Smooth muscle cell (in vitro differentiated cells): ENCODE measurements around the gene FRAS1. TPM values are rescaled to one million over a fixed set of nuclear protein-coding genes. Genes with fewer than 3 reads are reported as not detected.
"Not testable (repeated sequence)": the region's sequence is repeated elsewhere in the genome, so short reads cannot be mapped to it uniquely, and the experiment has no call there.

Experiments
- DNase-seq: peaks from one replicate; lab custom pipeline; 2025; ENCODE audit not compliant: unreplicated experiment; lab: John Stamatoyannopoulos, UW
- H2AFZ ChIP-seq: fragments of 200-600 bp; sonication (generic); 2 replicates; pipeline ENCODE4 v1.6.0; 2016; ENCODE audit warnings: antibody characterized with exemption, low read depth, mild to moderate bottlenecking
- H3F3A ChIP-seq: fragments of 200-600 bp; sonication (generic); 2 replicates; pipeline ENCODE4 v1.6.0; 2017; ENCODE audit warnings: antibody characterized with exemption, low read depth
- H3K27ac ChIP-seq: fragments of 200-600 bp; sonication (generic); 2 replicates; pipeline ENCODE4 v1.5.1; 2016; ENCODE audit warnings: low read depth, mild to moderate bottlenecking
- H3K27me3 ChIP-seq: fragments of 200-600 bp; sonication (generic); 2 replicates; pipeline ENCODE4 v1.6.1; 2016; ENCODE audit warnings: low read depth, mild to moderate bottlenecking
- H3K36me3 ChIP-seq: fragments of 200-600 bp; sonication (generic); 2 replicates; pipeline ENCODE4 v1.5.1; 2016; ENCODE audit warnings: low read depth
- H3K4me1 ChIP-seq: fragments of 200-600 bp; sonication (generic); 2 replicates; pipeline ENCODE4 v1.5.1; 2016; ENCODE audit warnings: low read depth
- H3K4me2 ChIP-seq: fragments of 200-600 bp; sonication (generic); 2 replicates; pipeline ENCODE4 v1.6.0; 2016; ENCODE audit warnings: mild to moderate bottlenecking
- H3K4me3 ChIP-seq: fragments of 200-600 bp; sonication (generic); 2 replicates; pipeline ENCODE4 v1.5.1; 2016; ENCODE audit warnings: mild to moderate bottlenecking
- H3K79me2 ChIP-seq: fragments of 200-600 bp; sonication (generic); 2 replicates; pipeline ENCODE4 v1.6.0; 2016; ENCODE audit warnings: low read depth, mild to moderate bottlenecking
- H3K9ac ChIP-seq: fragments of 200-600 bp; sonication (generic); 2 replicates; pipeline ENCODE4 v1.6.0; 2016; ENCODE audit warnings: low read depth
- H3K9me3 ChIP-seq: fragments of 200-600 bp; sonication (generic); replicated peaks from 2 replicates; pipeline ENCODE4 v1.5.1; 2016; ENCODE audit warnings: low read depth
- H4K20me1 ChIP-seq: fragments of 200-600 bp; sonication (generic); 2 replicates; pipeline ENCODE4 v1.6.0; 2016; ENCODE audit warnings: low read depth
- WGBS: methylation state at CpG from one replicate; pipeline ENCODE4 v1.1.7; 2016; ENCODE audit warnings: low lambda C conversion rate; 5-methylcytosine and 5-hydroxymethylcytosine counted together
- polyA plus RNA-seq: library from polyadenylated mRNA; unstranded; fragments of >200 nt; fragmentation: Nextera tagmentation; extraction: Ambion mirVana; gene quantifications from 2 replicates; pipeline ENCODE4 v1.2.1, GENCODE V29; 2016
- total RNA-seq: library from RNA; depleted of rRNA; stranded (reverse); fragments of >200 nt; gene quantifications from 2 replicates; pipeline ENCODE4 v1.2.3, GENCODE V29; 2014
- TF ChIP-seq, protein P1 (sequence below): fragments of 200-600 bp; sonication (generic); IDR thresholded peaks from 2 replicates; pipeline ENCODE4 v1.5.1; 2017; ENCODE audit warnings: borderline replicate concordance, mild to moderate bottlenecking, antibody characterized with exemption; ENCODE audit not compliant: insufficient read depth, poor library complexity, severe bottlenecking

FRAS1 gene
- total and polyA plus RNA-seq, 2 experiments from 2014 or later = 0.55 to 8.1 TPM

DNA sequence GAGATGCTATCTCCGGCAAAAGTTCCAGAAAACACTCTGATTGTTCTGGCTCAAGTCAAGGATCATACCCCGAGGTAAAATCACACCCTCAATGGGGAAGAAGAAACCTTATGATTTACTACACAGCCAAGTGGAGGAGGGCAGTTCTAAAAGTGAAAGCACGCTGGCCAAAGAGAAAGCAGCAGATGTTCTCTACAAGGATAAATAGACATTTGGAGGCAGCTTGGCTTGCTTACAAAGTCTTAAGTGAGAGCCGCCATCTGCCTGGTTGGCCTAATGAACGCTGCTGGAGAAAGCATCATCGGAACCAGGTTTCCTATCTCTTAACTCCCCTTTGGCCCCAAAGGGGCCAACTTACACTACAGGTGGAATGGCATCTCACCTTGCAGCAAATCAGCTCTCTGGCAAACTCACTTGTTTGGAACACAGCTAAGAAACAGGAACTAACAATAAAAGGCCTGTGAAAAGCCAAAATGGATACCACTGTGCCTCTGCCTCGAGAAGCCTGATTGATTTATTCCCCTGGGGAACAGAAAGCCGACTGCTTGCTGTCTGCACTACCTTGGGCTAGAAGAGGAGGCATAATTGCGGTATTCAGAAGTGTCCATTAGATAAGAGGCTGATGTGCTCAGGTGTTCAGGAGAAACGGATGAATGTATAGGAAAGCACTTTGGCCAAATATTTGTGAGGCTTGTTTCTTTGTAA lies 22.8 kb downstream of the FRAS1 start:
- DNase-seq = no peak
- H4K20me1 ChIP-seq = no peaks in the 10 kb centered on the region
- H3K27ac ChIP-seq = no peak overlapping the region
- H3K79me2 ChIP-seq = peaks cover 4% of the 10 kb centered on the region
- no peak overlapping the region for H3K4me2 ChIP-seq
- H3K4me3 ChIP-seq = no peak overlapping the region
- peaks cover 7% of the 10 kb centered on the region for H3K4me1 ChIP-seq
- H3K27me3 ChIP-seq = no peaks in the 10 kb centered on the region
- H3K9me3 ChIP-seq = no peaks in the 10 kb centered on the region
- no peaks in the 10 kb centered on the region for H3K36me3 ChIP-seq
- H3F3A ChIP-seq = no peaks in the 10 kb centered on the region
- no peak overlapping the region for H3K9ac ChIP-seq
- WGBS = 67% methylated on average over 10 of the region's 10 CpGs
- TF ChIP-seq, protein P1, sequence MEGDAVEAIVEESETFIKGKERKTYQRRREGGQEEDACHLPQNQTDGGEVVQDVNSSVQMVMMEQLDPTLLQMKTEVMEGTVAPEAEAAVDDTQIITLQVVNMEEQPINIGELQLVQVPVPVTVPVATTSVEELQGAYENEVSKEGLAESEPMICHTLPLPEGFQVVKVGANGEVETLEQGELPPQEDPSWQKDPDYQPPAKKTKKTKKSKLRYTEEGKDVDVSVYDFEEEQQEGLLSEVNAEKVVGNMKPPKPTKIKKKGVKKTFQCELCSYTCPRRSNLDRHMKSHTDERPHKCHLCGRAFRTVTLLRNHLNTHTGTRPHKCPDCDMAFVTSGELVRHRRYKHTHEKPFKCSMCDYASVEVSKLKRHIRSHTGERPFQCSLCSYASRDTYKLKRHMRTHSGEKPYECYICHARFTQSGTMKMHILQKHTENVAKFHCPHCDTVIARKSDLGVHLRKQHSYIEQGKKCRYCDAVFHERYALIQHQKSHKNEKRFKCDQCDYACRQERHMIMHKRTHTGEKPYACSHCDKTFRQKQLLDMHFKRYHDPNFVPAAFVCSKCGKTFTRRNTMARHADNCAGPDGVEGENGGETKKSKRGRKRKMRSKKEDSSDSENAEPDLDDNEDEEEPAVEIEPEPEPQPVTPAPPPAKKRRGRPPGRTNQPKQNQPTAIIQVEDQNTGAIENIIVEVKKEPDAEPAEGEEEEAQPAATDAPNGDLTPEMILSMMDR = no peak
- H2AFZ ChIP-seq = no peak overlapping the region

DNA sequence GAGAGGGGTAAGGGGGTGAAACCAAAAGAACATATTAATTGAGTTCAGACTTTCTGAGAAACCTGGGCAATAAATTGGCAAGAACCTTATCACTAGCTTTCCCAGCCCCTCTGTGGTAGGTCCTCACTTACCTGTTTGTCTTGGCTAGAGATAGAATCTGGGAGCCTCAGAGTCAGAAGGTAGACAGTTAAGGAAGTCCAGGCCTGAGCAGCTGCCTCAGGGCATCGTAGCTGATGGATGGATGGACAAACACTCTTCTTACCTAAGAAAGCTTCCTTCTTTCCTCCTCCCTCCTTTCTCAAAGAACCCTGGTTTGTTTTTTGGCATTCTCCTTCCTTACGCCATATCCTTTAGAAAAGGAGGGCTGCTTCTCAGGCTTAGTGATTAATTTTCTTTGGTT lies 24.4 kb downstream of the FRAS1 start:
- no peaks in the 10 kb centered on the region for H4K20me1 ChIP-seq
- 98% methylated on average over 2 of the region's 2 CpGs for WGBS
- TF ChIP-seq, protein P1 = no peak

DNA sequence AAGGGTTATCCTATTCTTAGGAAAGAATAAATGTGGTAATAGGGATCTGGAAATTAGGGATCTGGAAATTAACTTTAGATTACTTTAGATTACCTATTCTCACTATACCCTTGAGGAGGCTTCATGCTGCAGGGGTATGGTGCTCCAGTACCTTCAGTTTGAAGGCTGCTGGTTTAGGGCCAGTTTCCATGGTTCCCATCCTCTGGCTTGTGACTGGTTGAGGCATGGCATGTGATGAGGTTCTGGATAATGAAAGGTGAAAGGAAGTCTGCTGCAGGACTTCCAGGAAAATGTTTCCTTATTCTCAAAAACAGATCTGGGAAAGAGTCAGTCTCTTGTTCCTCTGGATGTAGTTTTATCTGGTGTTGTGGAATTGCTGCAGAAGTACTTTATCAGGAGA lies 25.9 kb downstream of the FRAS1 start:
- no peak overlapping the region for H3K27ac ChIP-seq
- H4K20me1 ChIP-seq = no peaks in the 10 kb centered on the region
- H3F3A ChIP-seq = no peaks in the 10 kb centered on the region
- no peak overlapping the region for H3K4me2 ChIP-seq
- peaks cover 6% of the 10 kb centered on the region for H3K79me2 ChIP-seq
- no peaks in the 10 kb centered on the region for H3K27me3 ChIP-seq
- no peak overlapping the region for H2AFZ ChIP-seq
- no peak overlapping the region for H3K4me3 ChIP-seq
- H3K4me1 ChIP-seq = no peaks in the 10 kb centered on the region
- TF ChIP-seq, protein P1 = no peak
- H3K36me3 ChIP-seq = no peaks in the 10 kb centered on the region
- no peak overlapping the region for H3K9ac ChIP-seq
- H3K9me3 ChIP-seq = no peaks in the 10 kb centered on the region
- DNase-seq = no peak

More for the DNA sequence above, 24.4 kb downstream of the FRAS1 start:
- H3K9ac ChIP-seq = no peak overlapping the region
- no peak overlapping the region for H3K27ac ChIP-seq
- peaks cover 6% of the 10 kb centered on the region for H3K79me2 ChIP-seq
- no peaks in the 10 kb centered on the region for H3K9me3 ChIP-seq
- H3K36me3 ChIP-seq = no peaks in the 10 kb centered on the region
- no peaks in the 10 kb centered on the region for H3K27me3 ChIP-seq
- H3K4me3 ChIP-seq = no peak overlapping the region
- DNase-seq = no peak
- H3F3A ChIP-seq = no peaks in the 10 kb centered on the region
- H2AFZ ChIP-seq = no peak overlapping the region
- H3K4me2 ChIP-seq = no peak overlapping the region
- H3K4me1 ChIP-seq = no peaks in the 10 kb centered on the region

DNA sequence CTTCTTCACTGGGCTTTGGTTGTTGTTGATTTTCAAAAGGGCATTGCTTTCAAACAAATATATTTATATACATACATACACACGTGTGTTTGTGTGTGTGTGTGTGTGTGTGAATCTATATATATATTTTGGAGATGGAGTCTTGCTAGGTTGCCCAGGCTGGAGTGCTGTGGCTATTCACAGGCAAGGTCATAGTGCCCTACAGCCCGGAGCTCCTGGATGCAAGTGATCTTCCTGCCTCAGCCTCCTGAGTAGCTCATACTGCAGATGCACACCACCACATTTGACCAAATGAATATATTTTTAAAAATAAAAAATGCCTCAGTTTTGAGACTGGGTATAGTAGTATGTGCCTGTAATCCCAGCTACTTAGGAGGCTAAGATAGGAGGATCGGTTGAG lies 34.4 kb downstream of the FRAS1 start:
- no peaks in the 10 kb centered on the region for H4K20me1 ChIP-seq
- no peaks in the 10 kb centered on the region for H3K27me3 ChIP-seq
- no peak overlapping the region for H2AFZ ChIP-seq
- H3K79me2 ChIP-seq = no peaks in the 10 kb centered on the region
- no peak overlapping the region for H3K4me2 ChIP-seq
- H3K36me3 ChIP-seq = no peaks in the 10 kb centered on the region
- no peak overlapping the region for H3K27ac ChIP-seq
- no peak overlapping the region for H3K4me3 ChIP-seq
- TF ChIP-seq, protein P1 = no peak
- H3F3A ChIP-seq = no peaks in the 10 kb centered on the region
- H3K9ac ChIP-seq = no peak overlapping the region
- 97% methylated on average over 3 of the region's 3 CpGs for WGBS
- DNase-seq = no peak
- peaks cover 9% of the 10 kb centered on the region for H3K4me1 ChIP-seq
- H3K9me3 ChIP-seq = no peaks in the 10 kb centered on the region

DNA sequence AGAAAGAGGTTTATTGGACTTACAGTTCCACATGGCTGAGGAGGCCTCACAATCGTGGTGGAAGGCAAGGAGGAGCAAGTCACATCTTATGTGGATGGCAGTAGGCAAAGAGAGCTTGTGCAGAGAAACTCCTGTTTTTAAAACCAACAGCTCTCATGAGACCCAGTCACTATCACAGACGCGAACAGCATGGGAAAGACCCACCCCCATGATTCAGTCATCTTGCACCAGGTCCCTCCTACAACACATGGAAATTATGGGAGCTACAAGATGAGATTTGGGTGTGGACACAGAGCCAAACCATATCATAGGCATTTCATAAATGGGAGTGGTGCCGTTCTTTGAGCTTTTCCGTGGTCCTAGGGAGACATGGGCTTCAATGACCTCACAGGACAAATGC lies 35.2 kb downstream of the FRAS1 start:
- not testable (repeated sequence) for H3K4me2 ChIP-seq, H3K4me3 ChIP-seq, H3K36me3 ChIP-seq, H3K27ac ChIP-seq, H3K4me1 ChIP-seq, DNase-seq, H2AFZ ChIP-seq, H3K9ac ChIP-seq, H3F3A ChIP-seq, H3K9me3 ChIP-seq, H3K27me3 ChIP-seq, H4K20me1 ChIP-seq, H3K79me2 ChIP-seq
- 78% methylated on average over 5 of the region's 5 CpGs for whole genome bisulfite sequencing
